ENCODE measurements around the gene TNFSF9. TPM values are rescaled to one million over a fixed set of nuclear protein-coding genes. Genes with fewer than 3 reads are reported as not detected.

TNFSF9 gene
- total and polyA plus RNA-seq, 2 of the 8 experiments (the other 6 are each of a cell fraction or from before 2014, with no cell fraction given) = 1.7 to 4.4 TPM

GRCh38 chr19:6568010-6568526, 37.2 kb downstream of the TNFSF9 start:
- TF ChIP-seq RXRA (IDR thresholded peaks at IDR 0.05; ENCODE audit: insufficient read depth, low read depth, low read length) = no peak
- TF ChIP-seq BCL11A (IDR thresholded peaks at IDR 0.05; ENCODE audit: low read depth in 2 of 2, low read length in 2 of 2) = no peak
- TF ChIP-seq NANOG (IDR thresholded peaks at IDR 0.05; ENCODE audit: insufficient read depth, low read depth, low read length, poor library complexity, severe bottlenecking) = no peak
- no peak for TF ChIP-seq BRCA1 (IDR thresholded peaks at IDR 0.05; ENCODE audit: low read depth, low read length)
- no peak for TF ChIP-seq RFX5 (IDR thresholded peaks at IDR 0.05; ENCODE audit: borderline replicate concordance, low read depth, low read length)
- no peak for TF ChIP-seq PHF8 (conservative IDR thresholded peaks at IDR 0.05; ENCODE audit: low read depth, low read length)
- TF ChIP-seq SIN3A (conservative IDR thresholded peaks at IDR 0.05 in 1 of 2, IDR thresholded peaks at IDR 0.05 in 1 of 2; ENCODE audit: low read depth in 1 of 2, low read length in 2 of 2) = no peak
- CTCF ChIA-PET (ENCODE audit: partially characterized antibody) = interaction anchor here (1.2 to 2.2 kb wide), 3 partner anchors 10 to 17 kb away, joined by 3 to 11 read pairs (median 3); no protein-coding TSS in a partner anchor
- H2BK120ac ChIP-seq (replicated peaks; ENCODE audit: low read depth, low read length) = no peak overlapping the region
- no peak overlapping the region for H4K8ac ChIP-seq (ENCODE audit: extremely low read depth, insufficient read depth, low read length)
- H3K18ac ChIP-seq (ENCODE audit: extremely low read depth, low read length) = no peak overlapping the region
- no peak overlapping the region for H4K5ac ChIP-seq (ENCODE audit: insufficient read length, low read depth, low read length)
- no peak overlapping the region for H3K27ac ChIP-seq (ENCODE audit: low read depth, low read length)
- no peak overlapping the region for H2BK5ac ChIP-seq (ENCODE audit: low read depth, low read length)
- no peak overlapping the region for H4K91ac ChIP-seq (replicated peaks; ENCODE audit: insufficient read length, low read length)
- no peak overlapping the region for H3K4me2 ChIP-seq (ENCODE audit: insufficient read depth in 1 of 2, low read depth in 2 of 2, low read length in 2 of 2)
- no peak for FAIRE-seq
- POLR2A ChIA-PET (ENCODE audit: partially characterized antibody) = no interaction called here
- no peak overlapping the region for H3K23ac ChIP-seq (ENCODE audit: insufficient read length)
- no peak overlapping the region for H3K14ac ChIP-seq (ENCODE audit: insufficient read length)
- H2AK5ac ChIP-seq (ENCODE audit: low read depth, low read length) = no peak overlapping the region
- no peaks in the 10 kb centered on the region for H3K27me3 ChIP-seq (replicated peaks in 1 of 4; ENCODE audit: control insufficient read depth in 3 of 4, extremely low read depth in 1 of 4, insufficient read depth in 3 of 4, low read length in 3 of 4)
- no peaks in the 10 kb centered on the region for H4K20me1 ChIP-seq (replicated peaks in 1 of 2; ENCODE audit: control insufficient read depth in 1 of 2, insufficient read depth in 2 of 2, low read length in 2 of 2)
- H2BK15ac ChIP-seq (ENCODE audit: low read length) = no peak overlapping the region
- H3K9ac ChIP-seq (replicated peaks in 1 of 4; ENCODE audit: extremely low read depth in 1 of 4, low read depth in 3 of 4, low read length in 3 of 4) = no peak overlapping the region
- no peak overlapping the region for H2BK20ac ChIP-seq (ENCODE audit: low read length)
- H2BK12ac ChIP-seq (ENCODE audit: low read depth, low read length) = no peak overlapping the region
- 82% methylated on average over 8 of the region's 8 CpGs; no CpG with 5 or more reads in 1 of the 2 experiments for WGBS, 2 experiments (ENCODE audit: extremely low coverage in 1 of 2, insufficient coverage in 1 of 2, insufficient read length in 1 of 2, insufficient replicate concordance in 2 of 2, low coverage in 1 of 2, low lambda C conversion rate in 2 of 2, missing lambda C conversion rate in 1 of 2)
- H3K56ac ChIP-seq (replicated peaks; ENCODE audit: insufficient read length, low read depth, low read length) = no peak overlapping the region
- H3K4me3 ChIP-seq (ENCODE audit: extremely low read depth in 1 of 4, insufficient read depth in 2 of 4, low read depth in 3 of 4, low read length in 4 of 4) = no peak overlapping the region
- H3K4ac ChIP-seq (replicated peaks; ENCODE audit: insufficient read length, low read depth, low read length) = no peak overlapping the region
- no peaks in the 10 kb centered on the region for H3K79me1 ChIP-seq (ENCODE audit: low read depth, low read length)
- peaks cover 9 to 10% of the 10 kb centered on the region in 2 experiments; a peak in 3 of 4 replicates for H3K9me3 ChIP-seq (ENCODE audit: insufficient read depth in 2 of 2, low read depth in 1 of 2, low read length in 1 of 2)
- H3K36me3 ChIP-seq (ENCODE audit: control insufficient read depth in 2 of 4, insufficient read depth in 4 of 4, low read length in 3 of 4) = no peaks in the 10 kb centered on the region; a peak in 1 of 8 replicates
- H3K23me2 ChIP-seq (ENCODE audit: low read depth, low read length) = no peaks in the 10 kb centered on the region
- H3K4me1 ChIP-seq (replicated peaks in 1 of 4; ENCODE audit: control insufficient read depth in 3 of 4, insufficient read depth in 4 of 4, low read length in 3 of 4) = no peaks in the 10 kb centered on the region; a peak in 1 of 7 replicates
- no peak overlapping the region for H2AFZ ChIP-seq (ENCODE audit: low read length)
- DNase-seq (ENCODE audit: low read depth in 1 of 2, low spot score in 2 of 2) = no peak
- H3K79me2 ChIP-seq (ENCODE audit: control insufficient read depth in 1 of 2, insufficient read depth in 2 of 2, low read length in 2 of 2) = no peaks in the 10 kb centered on the region

Data from H1 (cell line).